Adrenal gland (tissue), 12 donors: ENCODE measurements around the gene RCBTB1. TPM values are rescaled to one million over a fixed set of nuclear protein-coding genes. Genes with fewer than 3 reads are reported as not detected.
"Not testable (repeated sequence)": the region's sequence is repeated elsewhere in the genome, so short reads cannot be mapped to it uniquely, and the experiment has no call there.

Source experiments
- DNase-seq, 7 donors: peaks; one replicate each; pipeline ENCODE4 v3.0.0-alpha.2; 2019 to 2020
- H3K27ac ChIP-seq, 5 donors: fragments of 200-600 bp; sonication (generic) in 4 of 5; 1 replicate in 3 of 5; 2 replicates in 2 of 5; pipeline versions ENCODE4 v1.5.1 to v1.8.0; 2016 to 2020; ENCODE audit warnings: mild to moderate bottlenecking in 1 of 5
- H3K27me3 ChIP-seq: fragments of 200-600 bp; 2 replicates; pipeline ENCODE4 v1.8.0; 2021
- H3K36me3 ChIP-seq, 2 donors: fragments of 200-600 bp; replicated peaks in 1 of 2; 1 replicate in 1 of 2; 2 replicates in 1 of 2; pipeline versions ENCODE4 v1.5.1 to v1.8.0; 2018 to 2022
- H3K4me1 ChIP-seq, 2 donors: fragments of 200-600 bp; replicated peaks in 1 of 2; 1 replicate in 1 of 2; 2 replicates in 1 of 2; pipeline versions ENCODE4 v1.5.1 to v1.8.0; 2018 to 2021
- H3K4me3 ChIP-seq, 4 donors: fragments of 200-600 bp; sonication (generic) in 3 of 4; one replicate each; pipeline ENCODE4 v1.5.1; 2016 to 2018
- H3K9me3 ChIP-seq, 3 donors: fragments of 200-600 bp; sonication (generic) in 1 of 3; replicated peaks in 1 of 3; 1 replicate in 2 of 3; 2 replicates in 1 of 3; pipeline versions ENCODE4 v1.5.1 to v1.8.0; 2016 to 2021
- CTCF ChIP-seq, 6 experiments: fragments of 450-650 bp in 4 of 6; fragments of 200-600 bp in 2 of 6; sonication (generic) in 1 of 6; IDR thresholded peaks; 1 replicate in 5 of 6; 2 replicates in 1 of 6; pipeline versions ENCODE4 v1.5.1 to v1.8.0; 2016 to 2021; ENCODE audit warnings: antibody characterized with exemption in 6 of 6, mild to moderate bottlenecking in 2 of 6, moderate library complexity in 1 of 6
- POLR2A ChIP-seq, 2 donors: fragments of 450-650 bp; IDR thresholded peaks; one replicate each; pipeline ENCODE4 v1.6.1; 2017; ENCODE audit warnings: antibody characterized with exemption in 2 of 2, mild to moderate bottlenecking in 2 of 2, moderate library complexity in 1 of 2
- WGBS, 4 donors: extraction: QIAGEN DNeasy Blood & Tissue Kit in 2 of 4; methylation state at CpG; one replicate each; pipeline versions ENCODE4 v1.1.5 to v1.1.7; 2013 to 2017; 5-methylcytosine and 5-hydroxymethylcytosine counted together
- intact Hi-C, 2 donors: fragments of 100-400 bp; cut with DNase I; formaldehyde crosslinking; loops; one replicate each; pipeline versions ENCODE4 v1.14.1 to v1.15.0; 2022 to 2023
- polyA plus RNA-seq, 3 donors: library from polyadenylated mRNA; stranded (reverse); fragments of 200-250 nt in 2 of 3; fragments of 350-450 nt in 1 of 3; fragmentation: Illumina TruSeq in 1 of 3; extraction: RNeasy Lipid Tissue Mini Kit (QIAGEN cat#74804) in 1 of 3; gene quantifications; one replicate each; pipeline ENCODE4 v1.2.3, GENCODE V29; 2013 to 2014
- total RNA-seq, 9 donors: library from RNA; depleted of rRNA in 4 of 9; stranded (reverse); fragments of >200 nt in 4 of 9; fragments of 120-200 nt in 1 of 9; fragmentation: NEBNext Ultra II Directional in 1 of 9; extraction: Animal tissue kit (Norgen Biotek cat#: 25700) in 1 of 9; gene quantifications; one replicate each; pipeline versions ENCODE4 v1.1.0 to v1.2.4, GENCODE V29; 2013 to 2023
- donor health status: healthy with polysubstance abuse.
- donor health status: Bipolar disorder and iron deficiency.
- donor health status: DM: yes; HTN: yes; CAD: no.
- donor health status: DM: no; HTN: no; CAD: no.
- donor health status: DM: no; HTN: no; CAD: no.
- donor health status: DM: yes; HTN: yes; CAD: no.

RCBTB1 gene
- total and polyA plus RNA-seq, 12 donors, result 11.7 to 87.5 (median 29.4) TPM

GRCh38 chr13:49616676-49617065, 31.3 kb upstream of the RCBTB1 start:
- Histone ChIP-seq H3K27ac (peak overlapping the region in 1 of 5 donors; percentile 50), H3K4me3 (no peak overlapping the region), H3K36me3 (no peaks in the 10 kb centered on the region), H3K9me3 (no peaks in the 10 kb centered on the region), H3K4me1 (peaks cover 8 to 10% of the 10 kb centered on the region in 2 donors), H3K27me3 (no peaks in the 10 kb centered on the region)
- intact Hi-C loops, result no loop called here
- TF ChIP-seq POLR2A (IDR thresholded peaks at IDR 0.05), result no peak
- TF ChIP-seq CTCF (IDR thresholded peaks at IDR 0.05), result no peak
- DNase-seq, result no peak
- 90 to 96% (median 92%) methylated on average over 3 of the region's 3 CpGs for WGBS, 4 donors

GRCh38 chr13:49615836-49616675, 30.7 kb upstream of the RCBTB1 start:
- H3K27me3 ChIP-seq, result no peaks in the 10 kb centered on the region
- no peak overlapping the region for H3K4me3 ChIP-seq
- no peak for DNase-seq
- no peaks in the 10 kb centered on the region for H3K36me3 ChIP-seq
- intact Hi-C loops, result no loop called here
- TF ChIP-seq CTCF (IDR thresholded peaks at IDR 0.05) (no peak), POLR2A (IDR thresholded peaks at IDR 0.05) (no peak)
- no peaks in the 10 kb centered on the region for H3K9me3 ChIP-seq
- H3K4me1 ChIP-seq, result peaks cover 8 to 10% of the 10 kb centered on the region in 2 donors
- peak overlapping the region in 3 of 5 donors; percentile 38 to 51 (median 50) for H3K27ac ChIP-seq
- WGBS, 4 donors, result 55 to 63% (median 61%) methylated on average over 8 of the region's 8 CpGs

- intact Hi-C loops, H3K4me3 ChIP-seq, H3K27me3 ChIP-seq, H3K27ac ChIP-seq, DNase-seq, H3K9me3 ChIP-seq, H3K36me3 ChIP-seq: not testable (repeated sequence)
- WGBS, 4 donors, result 88 to 100% (median 92%) methylated on average over 3 of the region's 3 CpGs
- H3K4me1 ChIP-seq, result peaks cover 8 to 10% of the 10 kb centered on the region in 2 donors
Measured at GRCh38 chr13:49612042-49612441, 26.7 kb upstream of the RCBTB1 start.

- 83 to 92% (median 87%) methylated on average over 1 of the region's 1 CpG for WGBS, 4 donors
- no peaks in the 10 kb centered on the region for H3K9me3 ChIP-seq
Measured at GRCh38 chr13:49610176-49610575, 24.8 kb upstream of the RCBTB1 start.

More at GRCh38 chr13:49610176-49610575, 24.8 kb upstream of the RCBTB1 start:
- Histone ChIP-seq H3K4me3 (no peak overlapping the region), H3K27me3 (no peaks in the 10 kb centered on the region), H3K4me1 (peaks cover under 1 to 2% of the 10 kb centered on the region in 2 donors), H3K27ac (no peak overlapping the region), H3K36me3 (no peaks in the 10 kb centered on the region)
- intact Hi-C loops, result no loop called here
- no peak for DNase-seq
- TF ChIP-seq CTCF (IDR thresholded peaks at IDR 0.05) (no peak), POLR2A (IDR thresholded peaks at IDR 0.05) (no peak)
